Suppressor macrophage treated with lipopolysaccharide for 4 hours (primary cell): ENCODE data around the gene MSX1.
"Not testable (repeated sequence)": the region's sequence is repeated elsewhere in the genome, so short reads cannot be mapped to it uniquely, and the experiment has no call there.

Experiments used
- DNase-seq: peaks from one replicate; pipeline ENCODE4 v3.0.0-alpha.2; 2020

The MSX1 gene

GRCh38 chr4:4859325-4859798 lies at the start of gene MSX1:
Gene MSX1, plus strand, starts transcription at chr4:4859665. Its CDS starts 235 bp downstream, at chr4:4859900.
- DNase-seq: peak; percentile 58

GRCh38 chr4:4810092-4810774 lies 49.2 kb upstream of the MSX1 start:
- no peak for DNase-seq

GRCh38 chr4:4810778-4811177 lies 48.7 kb upstream of the MSX1 start:
- DNase-seq: no peak

GRCh38 chr4:4812145-4812794 lies 47.2 kb upstream of the MSX1 start:
- DNase-seq: no peak

- no peak for DNase-seq
These were observed 40.9 kb upstream of the MSX1 start for GRCh38 chr4:4818415-4819212.

GRCh38 chr4:4819213-4819606 lies 40.3 kb upstream of the MSX1 start:
- DNase-seq: no peak

GRCh38 chr4:4820261-4820660 lies 39.2 kb upstream of the MSX1 start:
- DNase-seq: no peak

- no peak for DNase-seq
These were observed 38.7 kb upstream of the MSX1 start for GRCh38 chr4:4820739-4821138.

GRCh38 chr4:4821577-4821976 lies 37.9 kb upstream of the MSX1 start:
- no peak for DNase-seq

- not testable (repeated sequence) for DNase-seq
These were observed 37.2 kb upstream of the MSX1 start for GRCh38 chr4:4822286-4822685.

- no peak for DNase-seq
These were observed 35.8 kb upstream of the MSX1 start for GRCh38 chr4:4823621-4824162.

- no peak for DNase-seq
These were observed 35.2 kb upstream of the MSX1 start for GRCh38 chr4:4824232-4824631.

- no peak for DNase-seq
These were observed 34.0 kb upstream of the MSX1 start for GRCh38 chr4:4825431-4825830.

- DNase-seq: no peak
These were observed 29.6 kb upstream of the MSX1 start for GRCh38 chr4:4829837-4830236.

- DNase-seq: no peak
These were observed 28.2 kb upstream of the MSX1 start for GRCh38 chr4:4831266-4831665.

GRCh38 chr4:4831825-4832224 lies 27.6 kb upstream of the MSX1 start:
- DNase-seq: no peak

GRCh38 chr4:4836044-4836443 lies 23.4 kb upstream of the MSX1 start:
- DNase-seq: no peak

GRCh38 chr4:4837316-4837715 lies 22.1 kb upstream of the MSX1 start:
- DNase-seq: no peak

- DNase-seq: no peak
These were observed 21.2 kb upstream of the MSX1 start for GRCh38 chr4:4838051-4838935.

GRCh38 chr4:4838936-4839810 lies 20.3 kb upstream of the MSX1 start:
- no peak for DNase-seq

- no peak for DNase-seq
These were observed 19.1 kb upstream of the MSX1 start for GRCh38 chr4:4840351-4840750.
